Left renal cortex interstitium (tissue), 4 donors: ENCODE data around the gene FGF7. TPM values are rescaled to one million over a fixed set of nuclear protein-coding genes. Genes with fewer than 3 reads are reported as not detected.
"Not testable (repeated sequence)": the region's sequence is repeated elsewhere in the genome, so short reads cannot be mapped to it uniquely, and the experiment has no call there.

Experiments
- DNase-seq, 4 donors: peaks; one replicate each; pipeline ENCODE4 v3.0.0-alpha.2; 2013; ENCODE audit warnings: low read depth in 4 of 4, low spot score in 2 of 4, missing footprints in 1 of 4
- polyA plus RNA-seq, 4 donors: library from polyadenylated mRNA; unstranded; fragments of 120-200 nt; gene quantifications; one replicate each; pipeline ENCODE4 v1.2.1, GENCODE V29; 2013; ENCODE audit not compliant: insufficient read length in 4 of 4

The FGF7 gene
- 10 to 100 TPM; 16.3 to 27.5 (median 21.6) TPM for polyA plus RNA-seq

- peak in 2 of 4 donors; percentile 45 to 50 for DNase-seq
Measured at GRCh38 chr15:49423021-49423420, at the start of gene FGF7. TSS of gene FGF7 (plus strand) at chr15:49423242. CDS start at chr15:49424298, 1,056 bp downstream.

- DNase-seq = no peak
Measured at GRCh38 chr15:49379996-49380395, 43.0 kb upstream of the FGF7 start.

GRCh38 chr15:49380912-49381311 is 42.1 kb upstream of the FGF7 start:
- DNase-seq = no peak

GRCh38 chr15:49382394-49382793 is 40.6 kb upstream of the FGF7 start:
- no peak for DNase-seq

GRCh38 chr15:49383266-49383665 is 39.8 kb upstream of the FGF7 start:
- DNase-seq = no peak

GRCh38 chr15:49387471-49387870 is 35.6 kb upstream of the FGF7 start:
- no peak for DNase-seq

- not testable (repeated sequence) for DNase-seq
Measured at GRCh38 chr15:49402515-49403296, 20.3 kb upstream of the FGF7 start.

- no peak for DNase-seq
Measured at GRCh38 chr15:49406352-49407118, 16.5 kb upstream of the FGF7 start.

- no peak for DNase-seq
Measured at GRCh38 chr15:49410641-49411040, 12.4 kb upstream of the FGF7 start.

GRCh38 chr15:49412797-49413196 is 10.2 kb upstream of the FGF7 start:
- DNase-seq = no peak

- DNase-seq = no peak
Measured at GRCh38 chr15:49415149-49415548, 7.9 kb upstream of the FGF7 start.

GRCh38 chr15:49415638-49416037 is 7.4 kb upstream of the FGF7 start:
- no peak for DNase-seq

- no peak for DNase-seq
Measured at GRCh38 chr15:49418811-49419210, 4.2 kb upstream of the FGF7 start.

- peak in 1 of 4 donors; percentile 52 for DNase-seq
Measured at GRCh38 chr15:49421991-49422390, 1.1 kb upstream of the FGF7 start.

GRCh38 chr15:49423901-49424550 is 984 bp downstream of the FGF7 start:
- no peak for DNase-seq

GRCh38 chr15:49424954-49425353 is 1.9 kb downstream of the FGF7 start:
- DNase-seq = no peak

GRCh38 chr15:49427372-49427771 is 4.3 kb downstream of the FGF7 start:
- DNase-seq = no peak

GRCh38 chr15:49428409-49429095 is 5.5 kb downstream of the FGF7 start:
- no peak for DNase-seq

- no peak for DNase-seq
Measured at GRCh38 chr15:49430046-49430445, 7.0 kb downstream of the FGF7 start.

GRCh38 chr15:49435174-49435573 is 12.1 kb downstream of the FGF7 start:
- DNase-seq = no peak

- DNase-seq = no peak
Measured at GRCh38 chr15:49436751-49437150, 13.7 kb downstream of the FGF7 start.
